Keratinocyte (primary cell): ENCODE measurements around the gene PDE8A. TPM values are rescaled to one million over a fixed set of nuclear protein-coding genes. Genes with fewer than 3 reads are reported as not detected.
"Not testable (repeated sequence)": the region's sequence is repeated elsewhere in the genome, so short reads cannot be mapped to it uniquely, and the experiment has no call there.

Experiments
- DNase-seq: peaks from one replicate; pipeline ENCODE4 v3.0.0-alpha.2; 2011; ENCODE audit warnings: low read depth, missing footprints, low spot score
- FAIRE-seq: peaks from 2 replicates; lab custom pipeline; 2011; peaks lifted over from hg19 to GRCh38; lab: Jason Lieb, UNC
- H2AFZ ChIP-seq: 2 replicates; pipeline ENCODE4 v1.6.0; 2012; ENCODE audit warnings: low read length, control low read depth, inconsistent platforms; ENCODE audit not compliant: control insufficient read depth
- H3K27ac ChIP-seq: 2 replicates; pipeline ENCODE4 v1.5.1; 2011; ENCODE audit warnings: low read length; ENCODE audit not compliant: control insufficient read depth, insufficient read depth
- H3K27me3 ChIP-seq: 3 replicates; pipeline ENCODE4 v1.6.0; 2011; ENCODE audit warnings: low read length; ENCODE audit not compliant: control insufficient read depth, insufficient read depth; ENCODE audit errors: extremely low read depth
- H3K36me3 ChIP-seq, 2 experiments: 2 replicates in 1 of 2; 3 replicates in 1 of 2; pipeline ENCODE4 v1.5.1; 2011; ENCODE audit warnings: low read length in 2 of 2, mild to moderate bottlenecking in 1 of 2; ENCODE audit not compliant: control insufficient read depth in 2 of 2, insufficient read depth in 2 of 2; ENCODE audit errors: extremely low read depth in 1 of 2
- H3K4me1 ChIP-seq: 3 replicates; pipeline ENCODE4 v1.5.1; 2011; ENCODE audit warnings: low read length; ENCODE audit not compliant: control insufficient read depth, insufficient read depth; ENCODE audit errors: extremely low read depth
- H3K4me2 ChIP-seq: 3 replicates; pipeline ENCODE4 v1.6.0; 2011; ENCODE audit warnings: low read depth, low read length; ENCODE audit not compliant: control insufficient read depth, insufficient read depth; ENCODE audit errors: extremely low read depth
- H3K4me3 ChIP-seq, 3 experiments: fragments of 200-600 bp in 1 of 3; sonication (generic) in 1 of 3; 2 replicates in 2 of 3; 3 replicates in 1 of 3; pipeline ENCODE4 v1.5.1; 2011 to 2016; ENCODE audit warnings: low read length in 3 of 3, mild to moderate bottlenecking in 3 of 3, control low read depth in 2 of 3, inconsistent platforms in 1 of 3, low read depth in 1 of 3, mixed read lengths in 1 of 3, mixed run types in 1 of 3, moderate library complexity in 1 of 3; ENCODE audit not compliant: control insufficient read depth in 2 of 3, insufficient read depth in 2 of 3; ENCODE audit errors: extremely low read depth in 1 of 3
- H3K79me2 ChIP-seq: 2 replicates; pipeline ENCODE4 v1.6.0; 2012; ENCODE audit warnings: low read length; ENCODE audit not compliant: control insufficient read depth, insufficient read depth
- H3K9ac ChIP-seq: 3 replicates; pipeline ENCODE4 v1.6.0; 2011; ENCODE audit warnings: low read length; ENCODE audit not compliant: control insufficient read depth, insufficient read depth; ENCODE audit errors: extremely low read depth
- H3K9me1 ChIP-seq: 3 replicates; pipeline ENCODE4 v1.6.0; 2011; ENCODE audit warnings: low read length; ENCODE audit not compliant: control insufficient read depth, insufficient read depth; ENCODE audit errors: extremely low read depth
- H3K9me3 ChIP-seq: 2 replicates; pipeline ENCODE4 v1.5.1; 2012; ENCODE audit warnings: low read depth, low read length; ENCODE audit not compliant: control insufficient read depth
- H4K20me1 ChIP-seq: 3 replicates; pipeline ENCODE4 v1.6.0; 2011; ENCODE audit warnings: low read length; ENCODE audit not compliant: control insufficient read depth, insufficient read depth; ENCODE audit errors: extremely low read depth
- CTCF ChIP-seq, 3 experiments: IDR thresholded peaks in 1 of 3; conservative IDR thresholded peaks in 1 of 3; optimal IDR thresholded peaks in 1 of 3; 2 replicates in 2 of 3; 3 replicates in 1 of 3; pipeline versions ENCODE3 to v1.5.1; 2011; ENCODE audit warnings: low read length in 3 of 3, mild to moderate bottlenecking in 3 of 3, moderate library complexity in 2 of 3, control low read depth in 1 of 3, inconsistent platforms in 1 of 3; ENCODE audit not compliant: insufficient read depth in 2 of 3; ENCODE audit errors: extremely low read depth in 1 of 3
- EZH2 ChIP-seq: IDR thresholded peaks from one replicate; pipeline ENCODE4 v1.6.1; 2012; ENCODE audit warnings: inconsistent platforms, mild to moderate bottlenecking, low read length, moderate library complexity
- dilution Hi-C: fragments of 300-500 bp; cut with MboI; formaldehyde crosslinking; loops from one replicate; pipeline ENCODE4 v1.7.0; 2020; ENCODE audit warnings: low sequenced_read_pairs; ENCODE audit not compliant: extremely low pct_ligation_motif_present
- polyA plus RNA-seq, 5 experiments: library from polyadenylated mRNA; depleted of rRNA in 3 of 5; stranded (reverse) in 3 of 5; stranded (forward) in 1 of 5; unstranded in 1 of 5; fragments of >200 nt; gene quantifications; 1 replicate in 1 of 5; 2 replicates in 3 of 5; 3 replicates in 1 of 5; pipeline versions ENCODE4 v1.2.1 to v1.2.3, GENCODE V29; 2011 to 2012; ENCODE audit warnings: missing spikeins in 2 of 5, low read depth in 1 of 5, low replicate concordance in 1 of 5

The PDE8A gene
- polyA plus RNA-seq, 1 donor (not counting 4 experiments of a cell fraction or from before 2014, with no cell fraction given) = 24.1 TPM

- no peak for FAIRE-seq
- dilution Hi-C loops = no loop called here
- TF ChIP-seq CTCF (optimal IDR thresholded peaks at IDR 0.05 in 1 of 3, IDR thresholded peaks at IDR 0.05 in 1 of 3, conservative IDR thresholded peaks at IDR 0.05 in 1 of 3; ENCODE audit: extremely low read depth in 1 of 3, insufficient read depth in 2 of 3, low read length in 3 of 3) (no peak), EZH2 (no peak)
Observed at GRCh38 chr15:85174521-85174920, 192.9 kb downstream of the PDE8A start.

DNA sequence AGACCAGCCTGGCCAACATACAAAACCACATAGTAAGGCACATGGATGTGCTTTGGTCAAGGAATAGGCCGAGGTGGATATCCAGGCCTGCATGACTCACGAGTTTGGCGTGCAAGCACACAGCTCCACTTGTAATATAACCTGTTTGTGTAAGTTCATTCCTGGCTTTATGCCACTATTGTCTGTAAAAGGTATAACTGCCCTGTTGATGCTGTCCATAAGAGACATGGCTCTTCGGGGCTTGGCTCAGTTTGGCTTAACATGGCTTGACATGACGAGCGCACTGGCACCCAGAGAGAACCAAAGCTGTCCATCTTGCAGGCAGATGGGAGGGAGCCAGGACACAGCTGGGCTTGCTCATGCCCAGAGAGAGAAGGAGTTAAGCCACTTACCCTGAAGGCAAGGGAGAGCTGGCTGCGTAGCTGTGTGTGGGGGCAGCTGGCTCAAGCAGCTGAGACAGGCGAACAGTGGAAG, 195.4 kb downstream of the PDE8A start:
- H3K9ac ChIP-seq, H3K9me3 ChIP-seq, H3K27me3 ChIP-seq, H3K9me1 ChIP-seq, H3K79me2 ChIP-seq, dilution Hi-C loops, H3K36me3 ChIP-seq, DNase-seq, H4K20me1 ChIP-seq, H3K4me3 ChIP-seq, H3K4me1 ChIP-seq, H3K27ac ChIP-seq: not testable (repeated sequence)
- FAIRE-seq = peak; percentile 99
- Histone ChIP-seq H2AFZ (peak overlapping the region; percentile 51), H3K4me2 (peak overlapping the region; percentile 22)

More at GRCh38 chr15:85174521-85174920, 192.9 kb downstream of the PDE8A start:
- no peaks in the 10 kb centered on the region for H4K20me1 ChIP-seq
- no peaks in the 10 kb centered on the region for H3K27me3 ChIP-seq
- no peak overlapping the region for H3K9ac ChIP-seq
- no peaks in the 10 kb centered on the region for H3K9me1 ChIP-seq
- H3K4me3 ChIP-seq = no peak overlapping the region
- peaks cover 8% of the 10 kb centered on the region for H3K4me1 ChIP-seq
- no peak overlapping the region for H2AFZ ChIP-seq
- no peak overlapping the region for H3K27ac ChIP-seq
- DNase-seq = no peak
- H3K36me3 ChIP-seq = no peaks in the 10 kb centered on the region
- no peaks in the 10 kb centered on the region for H3K79me2 ChIP-seq
- H3K9me3 ChIP-seq = peaks cover 7% of the 10 kb centered on the region
- H3K4me2 ChIP-seq = no peak overlapping the region

- no peak overlapping the region for H3K27ac ChIP-seq
- H4K20me1 ChIP-seq = no peaks in the 10 kb centered on the region
- no peak overlapping the region for H2AFZ ChIP-seq
- no peak overlapping the region for H3K9ac ChIP-seq
- H3K9me3 ChIP-seq = no peaks in the 10 kb centered on the region
- dilution Hi-C loops = no loop called here
- DNase-seq = no peak
- H3K27me3 ChIP-seq = no peaks in the 10 kb centered on the region
- no peaks in the 10 kb centered on the region for H3K36me3 ChIP-seq
- no peak for FAIRE-seq
- peaks cover 8% of the 10 kb centered on the region for H3K4me1 ChIP-seq
- TF ChIP-seq CTCF (optimal IDR thresholded peaks at IDR 0.05 in 1 of 3, IDR thresholded peaks at IDR 0.05 in 1 of 3, conservative IDR thresholded peaks at IDR 0.05 in 1 of 3; ENCODE audit: extremely low read depth in 1 of 3, insufficient read depth in 2 of 3, low read length in 3 of 3) (no peak), EZH2 (no peak)
- H3K79me2 ChIP-seq = no peaks in the 10 kb centered on the region
- H3K4me2 ChIP-seq = no peak overlapping the region
- no peak overlapping the region for H3K4me3 ChIP-seq
- H3K9me1 ChIP-seq = no peaks in the 10 kb centered on the region
Observed at GRCh38 chr15:85178308-85178707, 196.7 kb downstream of the PDE8A start.
